Skeletal muscle tissue (tissue), 5 donors: ENCODE results near the gene INSYN2B. TPM values are rescaled to one million over a fixed set of nuclear protein-coding genes. Genes with fewer than 3 reads are reported as not detected.

Source experiments
- H3K27ac ChIP-seq: one replicate; pipeline ENCODE4 v1.7.0; 2013; ENCODE audit warnings: mild to moderate bottlenecking, low read depth, low read length, inconsistent platforms
- H3K27me3 ChIP-seq, 3 donors: one replicate each; pipeline ENCODE4 v1.7.0; 2013; ENCODE audit warnings: low read length in 3 of 3; ENCODE audit not compliant: control insufficient read depth in 3 of 3, insufficient read depth in 3 of 3
- H3K36me3 ChIP-seq, 3 donors: one replicate each; pipeline ENCODE4 v1.7.0; 2013; ENCODE audit warnings: low read length in 3 of 3; ENCODE audit not compliant: control insufficient read depth in 3 of 3, insufficient read depth in 3 of 3
- H3K4me1 ChIP-seq, 3 donors: one replicate each; pipeline ENCODE4 v1.7.0; 2013; ENCODE audit warnings: low read length in 3 of 3, mild to moderate bottlenecking in 3 of 3; ENCODE audit not compliant: control insufficient read depth in 3 of 3, insufficient read depth in 3 of 3
- H3K4me3 ChIP-seq, 3 donors: one replicate each; pipeline ENCODE4 v1.7.0; 2013; ENCODE audit warnings: low read length in 3 of 3
- H3K9ac ChIP-seq, 3 donors: one replicate each; pipeline ENCODE4 v1.7.0; 2013; ENCODE audit warnings: low read length in 3 of 3, mild to moderate bottlenecking in 3 of 3, moderate library complexity in 2 of 3, low read depth in 1 of 3
- H3K9me3 ChIP-seq, 3 donors: one replicate each; pipeline ENCODE4 v1.7.0; 2013; ENCODE audit warnings: low read length in 3 of 3; ENCODE audit not compliant: control insufficient read depth in 3 of 3
- small RNA-seq: library from RNA; depleted of rRNA; stranded (forward); fragments of <200 nt; gene quantifications from one replicate; pipeline ENCODE3, GENCODE V24; 2014
- total RNA-seq: library from RNA; depleted of rRNA; stranded (reverse); fragments of >200 nt; gene quantifications from one replicate; pipeline ENCODE4 v1.2.3, GENCODE V29; 2014
- donor health status: Osteomylitis.

INSYN2B gene
- total RNA-seq, 1 donor from 2014 or later = not detected

- no peak overlapping the region for H3K9ac ChIP-seq
- H3K9me3 ChIP-seq = no peaks in the 10 kb centered on the region
- H3K4me3 ChIP-seq = no peak overlapping the region
- H3K4me1 ChIP-seq = no peaks in the 10 kb centered on the region
- no peak overlapping the region for H3K27ac ChIP-seq
- H3K27me3 ChIP-seq = no peaks in the 10 kb centered on the region
- H3K36me3 ChIP-seq = no peaks in the 10 kb centered on the region
Observed at GRCh38 chr5:169832845-169833244, 147.4 kb downstream of the INSYN2B start.

GRCh38 chr5:169832304-169832703 lies 148.0 kb downstream of the INSYN2B start:
- Histone ChIP-seq H3K36me3 (no peaks in the 10 kb centered on the region), H3K27ac (no peak overlapping the region), H3K27me3 (no peaks in the 10 kb centered on the region), H3K4me3 (no peak overlapping the region), H3K9ac (no peak overlapping the region), H3K9me3 (peaks cover 0 to under 1% (median 0%) of the 10 kb centered on the region in 3 donors), H3K4me1 (no peaks in the 10 kb centered on the region)

GRCh38 chr5:169831331-169831730 lies 149.0 kb downstream of the INSYN2B start:
- H3K27me3 ChIP-seq = no peaks in the 10 kb centered on the region
- peaks cover 0 to 3% (median 0%) of the 10 kb centered on the region in 3 donors for H3K9me3 ChIP-seq
- H3K4me3 ChIP-seq = no peak overlapping the region
- H3K9ac ChIP-seq = no peak overlapping the region
- no peaks in the 10 kb centered on the region for H3K4me1 ChIP-seq
- no peaks in the 10 kb centered on the region for H3K36me3 ChIP-seq
- no peak overlapping the region for H3K27ac ChIP-seq

- no peak overlapping the region for H3K27ac ChIP-seq
- H3K27me3 ChIP-seq = no peaks in the 10 kb centered on the region
- H3K36me3 ChIP-seq = no peaks in the 10 kb centered on the region
- no peaks in the 10 kb centered on the region for H3K4me1 ChIP-seq
- peaks cover 0 to 3% (median 0%) of the 10 kb centered on the region in 3 donors for H3K9me3 ChIP-seq
- H3K4me3 ChIP-seq = no peak overlapping the region
- no peak overlapping the region for H3K9ac ChIP-seq
Observed at GRCh38 chr5:169828385-169828784, 151.9 kb downstream of the INSYN2B start.

GRCh38 chr5:169827769-169828168 lies 152.5 kb downstream of the INSYN2B start:
- no peak overlapping the region for H3K27ac ChIP-seq
- no peaks in the 10 kb centered on the region for H3K36me3 ChIP-seq
- H3K4me3 ChIP-seq = no peak overlapping the region
- H3K9ac ChIP-seq = no peak overlapping the region
- H3K27me3 ChIP-seq = no peaks in the 10 kb centered on the region
- H3K9me3 ChIP-seq = peaks cover 0 to 3% (median 0%) of the 10 kb centered on the region in 3 donors
- no peaks in the 10 kb centered on the region for H3K4me1 ChIP-seq

GRCh38 chr5:169826618-169827017 lies 153.7 kb downstream of the INSYN2B start:
- no peak overlapping the region for H3K4me3 ChIP-seq
- H3K9me3 ChIP-seq = peaks cover 0 to 3% (median 0%) of the 10 kb centered on the region in 3 donors
- no peaks in the 10 kb centered on the region for H3K36me3 ChIP-seq
- no peaks in the 10 kb centered on the region for H3K4me1 ChIP-seq
- no peaks in the 10 kb centered on the region for H3K27me3 ChIP-seq
- no peak overlapping the region for H3K27ac ChIP-seq
- no peak overlapping the region for H3K9ac ChIP-seq

- no peak overlapping the region for H3K27ac ChIP-seq
- no peak overlapping the region for H3K9ac ChIP-seq
- peaks cover 0 to 3% (median 0%) of the 10 kb centered on the region in 3 donors for H3K9me3 ChIP-seq
- no peaks in the 10 kb centered on the region for H3K4me1 ChIP-seq
- H3K36me3 ChIP-seq = no peaks in the 10 kb centered on the region
- no peak overlapping the region for H3K4me3 ChIP-seq
- H3K27me3 ChIP-seq = peaks cover 0 to 2% (median 0%) of the 10 kb centered on the region in 3 donors
Observed at GRCh38 chr5:169817031-169817430, 163.3 kb downstream of the INSYN2B start.

GRCh38 chr5:169814522-169814921 lies 165.8 kb downstream of the INSYN2B start:
- no peaks in the 10 kb centered on the region for H3K36me3 ChIP-seq
- H3K27me3 ChIP-seq = peaks cover 0 to 6% (median 3%) of the 10 kb centered on the region in 3 donors
- H3K9me3 ChIP-seq = peaks cover 0 to 3% (median 0%) of the 10 kb centered on the region in 3 donors
- H3K4me1 ChIP-seq = no peaks in the 10 kb centered on the region
- H3K4me3 ChIP-seq = no peak overlapping the region
- H3K9ac ChIP-seq = no peak overlapping the region
- no peak overlapping the region for H3K27ac ChIP-seq

Small RNAs within 50 kb of the gene (small RNA-seq; reads per million reads assigned to genes)
- not detected for gene MIR378E

Other genes starting within 250 kb of the INSYN2B start
- gene FOXI1, start 125.4 kb upstream of the INSYN2B start, total RNA-seq = not detected